Measurements from ENCODE around the gene RAB3C. TPM values are rescaled to one million over a fixed set of nuclear protein-coding genes. Genes with fewer than 3 reads are reported as not detected.

The RAB3C gene
- total and polyA plus RNA-seq, 12 donors = 0.08 to 4.9 (median 0.37) TPM

DNA sequence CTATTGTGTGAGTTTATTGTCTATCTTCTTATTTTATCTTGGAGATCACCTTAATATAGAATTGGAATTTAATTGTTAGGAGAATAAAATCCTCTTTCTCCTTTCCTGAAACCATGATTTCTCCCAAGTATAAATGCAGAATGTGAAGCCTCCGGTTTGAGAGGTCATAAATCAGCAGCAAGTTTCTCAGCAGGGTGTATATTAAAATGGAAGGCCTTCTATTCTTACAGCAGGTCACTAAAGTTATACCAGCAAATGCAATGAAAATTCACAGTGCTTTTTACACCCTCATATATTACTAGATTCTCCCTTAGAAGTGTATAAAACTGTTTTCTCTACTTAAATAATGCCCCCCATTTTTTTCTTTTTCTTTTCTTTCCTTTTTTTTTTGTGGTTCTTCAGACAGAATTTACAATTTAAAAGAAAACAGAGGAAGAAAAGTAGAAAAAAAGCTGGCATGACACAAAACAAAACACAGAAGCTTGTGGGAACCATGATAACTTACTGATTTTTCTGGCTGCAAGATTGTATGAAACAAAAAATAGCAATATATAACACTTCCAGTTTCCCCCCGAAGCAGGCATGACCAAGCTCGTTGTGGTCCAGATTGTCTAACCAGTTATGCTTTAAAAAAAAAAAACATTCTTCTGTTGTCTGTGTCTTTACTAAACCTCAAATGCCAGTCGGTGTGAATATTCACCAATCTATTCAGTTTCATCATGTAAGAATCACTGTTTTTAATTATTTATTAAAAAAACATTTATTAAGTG lies 211.2 kb downstream of the RAB3C start:
- TF ChIP-seq, protein P1, sequence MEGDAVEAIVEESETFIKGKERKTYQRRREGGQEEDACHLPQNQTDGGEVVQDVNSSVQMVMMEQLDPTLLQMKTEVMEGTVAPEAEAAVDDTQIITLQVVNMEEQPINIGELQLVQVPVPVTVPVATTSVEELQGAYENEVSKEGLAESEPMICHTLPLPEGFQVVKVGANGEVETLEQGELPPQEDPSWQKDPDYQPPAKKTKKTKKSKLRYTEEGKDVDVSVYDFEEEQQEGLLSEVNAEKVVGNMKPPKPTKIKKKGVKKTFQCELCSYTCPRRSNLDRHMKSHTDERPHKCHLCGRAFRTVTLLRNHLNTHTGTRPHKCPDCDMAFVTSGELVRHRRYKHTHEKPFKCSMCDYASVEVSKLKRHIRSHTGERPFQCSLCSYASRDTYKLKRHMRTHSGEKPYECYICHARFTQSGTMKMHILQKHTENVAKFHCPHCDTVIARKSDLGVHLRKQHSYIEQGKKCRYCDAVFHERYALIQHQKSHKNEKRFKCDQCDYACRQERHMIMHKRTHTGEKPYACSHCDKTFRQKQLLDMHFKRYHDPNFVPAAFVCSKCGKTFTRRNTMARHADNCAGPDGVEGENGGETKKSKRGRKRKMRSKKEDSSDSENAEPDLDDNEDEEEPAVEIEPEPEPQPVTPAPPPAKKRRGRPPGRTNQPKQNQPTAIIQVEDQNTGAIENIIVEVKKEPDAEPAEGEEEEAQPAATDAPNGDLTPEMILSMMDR (IDR thresholded peaks at IDR 0.05) = no peak
- intact Hi-C loops (cut with DNase I) = no loop called here
- WGBS, 2 donors = 54 to 60% methylated on average over 4 of the region's 4 CpGs
- ATAC-seq (no peak), DNase-seq (no peak)
- Histone ChIP-seq H3K27me3 (peaks cover 0 to 5% (median 0%) of the 10 kb centered on the region in 7 donors), H3K9me3 (no peaks in the 10 kb centered on the region), H3K4me1 (no peaks in the 10 kb centered on the region), H3K27ac (no peak overlapping the region), H3K36me3 (no peaks in the 10 kb centered on the region), H3K4me3 (no peak overlapping the region)

DNA sequence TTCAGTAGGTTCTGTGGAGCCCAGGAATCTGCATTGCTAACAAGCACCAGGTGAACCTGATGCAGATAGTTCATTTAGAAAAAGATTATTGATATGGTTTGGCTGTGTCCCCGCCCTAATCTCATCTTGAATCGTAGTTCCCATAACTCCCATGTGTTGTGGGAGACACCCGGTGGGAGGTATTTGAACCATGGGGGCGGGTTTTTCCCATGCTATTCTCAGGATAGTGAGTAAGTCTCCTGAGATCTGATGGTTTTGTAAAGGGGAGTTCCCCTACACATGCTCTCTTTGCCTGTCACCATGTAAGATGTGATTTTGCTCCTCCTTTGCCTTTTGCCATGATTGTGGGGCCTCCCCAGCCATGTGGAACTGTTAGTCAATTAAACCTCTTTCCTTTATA lies 212.0 kb downstream of the RAB3C start:
- H3K4me1 ChIP-seq = no peaks in the 10 kb centered on the region
- no peak for ATAC-seq
- intact Hi-C loops (cut with DNase I) = no loop called here
- peaks cover 0 to 5% (median 0%) of the 10 kb centered on the region in 7 donors for H3K27me3 ChIP-seq
- no peaks in the 10 kb centered on the region for H3K36me3 ChIP-seq
- H3K27ac ChIP-seq = no peak overlapping the region
- WGBS, 2 donors = 85 to 93% methylated on average over 4 of the region's 4 CpGs
- DNase-seq = no peak
- no peak overlapping the region for H3K4me3 ChIP-seq
- no peaks in the 10 kb centered on the region for H3K9me3 ChIP-seq
- TF ChIP-seq, protein P1 (IDR thresholded peaks at IDR 0.05) = no peak

DNA sequence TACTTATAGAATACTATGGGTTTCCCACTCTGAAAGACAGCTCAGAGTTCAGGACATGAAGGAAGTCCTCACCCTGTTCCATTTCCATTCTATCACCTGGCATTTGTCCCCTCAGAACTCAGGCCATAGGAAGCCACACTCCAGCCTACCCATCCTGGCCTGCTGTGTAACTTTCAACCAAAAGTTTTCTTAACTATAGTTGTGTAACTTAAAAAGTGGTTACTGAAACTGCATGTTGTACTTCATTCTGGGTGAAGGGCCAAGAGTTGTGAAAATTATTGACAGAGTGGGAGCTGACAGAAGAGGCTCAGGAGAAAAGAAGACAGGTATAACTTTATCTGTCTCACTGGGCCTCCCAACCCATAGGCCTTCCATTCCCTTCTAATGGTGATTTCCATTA lies 212.5 kb downstream of the RAB3C start:
- H3K4me3 ChIP-seq = no peak overlapping the region
- DNase-seq = no peak
- H3K4me1 ChIP-seq = no peaks in the 10 kb centered on the region
- H3K36me3 ChIP-seq = no peaks in the 10 kb centered on the region
- ATAC-seq = no peak
- H3K9me3 ChIP-seq = no peaks in the 10 kb centered on the region
- no peak overlapping the region for H3K27ac ChIP-seq
- TF ChIP-seq, protein P1 (IDR thresholded peaks at IDR 0.05) = no peak
- intact Hi-C loops (cut with DNase I) = no loop called here
- H3K27me3 ChIP-seq = peaks cover 0 to 5% (median 0%) of the 10 kb centered on the region in 7 donors

DNA sequence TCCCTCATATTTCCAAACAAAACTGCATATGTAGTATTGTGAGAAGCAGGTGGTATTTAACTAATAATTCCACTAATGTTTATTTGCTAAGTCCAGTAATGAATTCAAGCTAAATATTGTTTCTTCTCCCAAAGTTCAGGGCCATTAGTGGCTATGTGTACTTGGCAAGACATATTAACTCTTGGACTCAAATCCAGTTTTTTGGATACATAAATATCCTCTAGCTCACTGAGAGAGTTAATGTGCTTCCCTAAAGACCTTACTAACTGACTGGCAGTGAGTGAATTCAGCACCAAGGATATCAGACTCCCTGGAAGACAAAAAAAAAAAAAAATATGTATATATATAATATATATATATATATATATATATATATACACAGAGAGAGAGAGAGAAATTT lies 214.1 kb downstream of the RAB3C start:
- Histone ChIP-seq H3K27me3 (peaks cover 0 to 12% (median 0%) of the 10 kb centered on the region in 7 donors), H3K4me1 (no peaks in the 10 kb centered on the region), H3K9me3 (no peaks in the 10 kb centered on the region), H3K27ac (no peak overlapping the region), H3K36me3 (no peaks in the 10 kb centered on the region), H3K4me3 (no peak overlapping the region)
- intact Hi-C loops (cut with DNase I) = no loop called here
- TF ChIP-seq, protein P1 (IDR thresholded peaks at IDR 0.05) = no peak
- ATAC-seq = no peak
- no peak for DNase-seq

Measured in heart right ventricle (tissue), 16 donors.